KMS-11 (cell line): Measurements from ENCODE around the gene IFIT3.

Experiments
- H2AFZ ChIP-seq: fragments of 200-600 bp; sonication (generic); 2 replicates; pipeline ENCODE4 v1.6.1; 2016; ENCODE audit warnings: antibody characterized with exemption, mixed run types, low read depth
- H3K27ac ChIP-seq: fragments of 200-600 bp; sonication (generic); 2 replicates; pipeline ENCODE4 v1.6.1; 2016; ENCODE audit warnings: mild to moderate bottlenecking, mixed run types
- H3K27me3 ChIP-seq: fragments of 200-600 bp; sonication (generic); 2 replicates; pipeline ENCODE4 v1.6.1; 2017; ENCODE audit warnings: mild to moderate bottlenecking, low read depth, mixed run types, moderate library complexity; ENCODE audit not compliant: insufficient read depth
- H3K36me3 ChIP-seq: fragments of 200-600 bp; sonication (generic); 2 replicates; pipeline ENCODE4 v1.6.1; 2017; ENCODE audit warnings: mild to moderate bottlenecking, mixed run types; ENCODE audit not compliant: insufficient read depth
- H3K4me1 ChIP-seq: fragments of 200-600 bp; sonication (generic); 2 replicates; pipeline ENCODE4 v1.6.1; 2016; ENCODE audit warnings: mild to moderate bottlenecking, low read depth, mixed run types; ENCODE audit not compliant: poor library complexity, severe bottlenecking
- H3K4me2 ChIP-seq: fragments of 200-600 bp; sonication (generic); 2 replicates; pipeline ENCODE4 v1.7.0; 2016; ENCODE audit warnings: mild to moderate bottlenecking, mixed run types
- H3K4me3 ChIP-seq: fragments of 200-600 bp; sonication (generic); IDR thresholded peaks from 2 replicates; pipeline ENCODE4 v1.6.1; 2017; ENCODE audit warnings: low read depth, low read length, mixed read lengths; ENCODE audit not compliant: insufficient read depth
- H3K79me2 ChIP-seq: fragments of 200-600 bp; sonication (generic); 2 replicates; pipeline ENCODE4 v1.6.1; 2016; ENCODE audit warnings: low read depth, mixed run types; ENCODE audit not compliant: insufficient read depth
- H3K9ac ChIP-seq: fragments of 200-600 bp; sonication (generic); 2 replicates; pipeline ENCODE4 v1.6.1; 2016; ENCODE audit warnings: mild to moderate bottlenecking, mixed run types
- H4K20me1 ChIP-seq: fragments of 200-600 bp; sonication (generic); 2 replicates; pipeline ENCODE4 v1.6.1; 2016; ENCODE audit warnings: mild to moderate bottlenecking, mixed run types; ENCODE audit not compliant: insufficient read depth
- CTCF ChIP-seq: fragments of 200-600 bp; sonication (generic); conservative IDR thresholded peaks from 2 replicates; pipeline ENCODE4 v1.6.1; 2017; ENCODE audit warnings: low read depth, mild to moderate bottlenecking, antibody characterized with exemption, low read length, moderate library complexity, mixed read lengths

The IFIT3 gene

GRCh38 chr10:89342206-89342958 lies 14.6 kb downstream of the IFIT3 start:
- no peak overlapping the region for H3K4me3 ChIP-seq
- peaks cover 27% of the 10 kb centered on the region for H3K4me1 ChIP-seq

GRCh38 chr10:89343089-89343767 lies 15.4 kb downstream of the IFIT3 start:
- no peaks in the 10 kb centered on the region for H3K79me2 ChIP-seq
- H4K20me1 ChIP-seq, result no peaks in the 10 kb centered on the region
- no peak overlapping the region for H3K27ac ChIP-seq
- no peak overlapping the region for H2AFZ ChIP-seq
- H3K36me3 ChIP-seq, result no peaks in the 10 kb centered on the region
- H3K4me2 ChIP-seq, result no peak overlapping the region
- no peak overlapping the region for H3K9ac ChIP-seq
- no peak for TF ChIP-seq CTCF
- H3K27me3 ChIP-seq, result no peaks in the 10 kb centered on the region
- peaks cover 28% of the 10 kb centered on the region for H3K4me1 ChIP-seq
- no peak overlapping the region for H3K4me3 ChIP-seq

More at GRCh38 chr10:89342206-89342958, 14.6 kb downstream of the IFIT3 start:
- Histone ChIP-seq H4K20me1 (no peaks in the 10 kb centered on the region), H3K9ac (no peak overlapping the region), H3K27ac (no peak overlapping the region), H2AFZ (no peak overlapping the region), H3K27me3 (no peaks in the 10 kb centered on the region), H3K4me2 (no peak overlapping the region), H3K79me2 (no peaks in the 10 kb centered on the region), H3K36me3 (no peaks in the 10 kb centered on the region)
- no peak for TF ChIP-seq CTCF

- H3K4me3 ChIP-seq, result no peak overlapping the region
- H2AFZ ChIP-seq, result no peak overlapping the region
- peaks cover 37% of the 10 kb centered on the region for H3K4me1 ChIP-seq
- H3K9ac ChIP-seq, result no peak overlapping the region
- H3K79me2 ChIP-seq, result no peaks in the 10 kb centered on the region
- no peaks in the 10 kb centered on the region for H4K20me1 ChIP-seq
- no peak overlapping the region for H3K4me2 ChIP-seq
- no peak overlapping the region for H3K27ac ChIP-seq
- H3K27me3 ChIP-seq, result no peaks in the 10 kb centered on the region
- no peak for TF ChIP-seq CTCF
- no peaks in the 10 kb centered on the region for H3K36me3 ChIP-seq
Observed at GRCh38 chr10:89344156-89344555, 16.4 kb downstream of the IFIT3 start.

GRCh38 chr10:89345367-89346000 lies 17.7 kb downstream of the IFIT3 start:
- Histone ChIP-seq H3K27me3 (no peaks in the 10 kb centered on the region), H3K27ac (no peak overlapping the region), H3K36me3 (no peaks in the 10 kb centered on the region), H2AFZ (no peak overlapping the region), H3K79me2 (no peaks in the 10 kb centered on the region), H3K4me1 (peaks cover 50% of the 10 kb centered on the region), H3K9ac (no peak overlapping the region), H3K4me2 (no peak overlapping the region), H3K4me3 (no peak overlapping the region), H4K20me1 (no peaks in the 10 kb centered on the region)
- TF ChIP-seq CTCF, result no peak
